GM13977 (cell line): ENCODE data around the gene ZNF350.
"Not testable (repeated sequence)": the region's sequence is repeated elsewhere in the genome, so short reads cannot be mapped to it uniquely, and the experiment has no call there.

Source experiments
- DNase-seq: peaks from one replicate; pipeline ENCODE4 v3.0.0; 2012; ENCODE audit warnings: low spot score
- in situ Hi-C: fragments of 300-500 bp; cut with MboI; formaldehyde crosslinking; loops from one replicate; pipeline ENCODE4 v1.12.0; 2022; ENCODE audit warnings: low sequenced_read_pairs, low pct_unique_long_range_greater_than_20kb, mixed read lengths, inconsistent platforms; ENCODE audit not compliant: unreplicated experiment
- TF ChIP-seq, protein P1 (sequence below): IDR thresholded peaks from 2 replicates; pipeline ENCODE4 v1.5.1; 2012; ENCODE audit warnings: mild to moderate bottlenecking, control low read depth; ENCODE audit not compliant: insufficient read depth; ENCODE audit errors: extremely low read depth, missing control alignments

Gene ZNF350

DNA sequence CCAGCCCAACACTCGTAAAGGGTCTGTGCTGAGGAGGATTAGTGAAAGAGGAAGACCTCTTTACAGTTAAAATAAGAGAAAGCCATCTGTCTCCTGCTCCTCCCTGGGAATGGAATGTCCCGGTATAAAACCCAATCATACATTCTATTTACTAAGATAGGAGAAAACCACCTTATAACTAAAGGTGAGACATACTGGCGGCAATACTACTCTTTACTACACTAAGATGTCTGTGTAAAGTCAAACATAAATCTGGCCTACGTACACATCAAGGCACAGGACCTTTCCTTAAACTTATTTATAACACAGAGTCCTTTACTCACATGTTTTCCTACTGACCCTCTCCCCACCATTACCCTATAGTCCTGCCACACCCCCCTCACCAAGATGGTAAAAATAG lies 3.3 kb downstream of the ZNF350 start:
- TF ChIP-seq, protein P1, sequence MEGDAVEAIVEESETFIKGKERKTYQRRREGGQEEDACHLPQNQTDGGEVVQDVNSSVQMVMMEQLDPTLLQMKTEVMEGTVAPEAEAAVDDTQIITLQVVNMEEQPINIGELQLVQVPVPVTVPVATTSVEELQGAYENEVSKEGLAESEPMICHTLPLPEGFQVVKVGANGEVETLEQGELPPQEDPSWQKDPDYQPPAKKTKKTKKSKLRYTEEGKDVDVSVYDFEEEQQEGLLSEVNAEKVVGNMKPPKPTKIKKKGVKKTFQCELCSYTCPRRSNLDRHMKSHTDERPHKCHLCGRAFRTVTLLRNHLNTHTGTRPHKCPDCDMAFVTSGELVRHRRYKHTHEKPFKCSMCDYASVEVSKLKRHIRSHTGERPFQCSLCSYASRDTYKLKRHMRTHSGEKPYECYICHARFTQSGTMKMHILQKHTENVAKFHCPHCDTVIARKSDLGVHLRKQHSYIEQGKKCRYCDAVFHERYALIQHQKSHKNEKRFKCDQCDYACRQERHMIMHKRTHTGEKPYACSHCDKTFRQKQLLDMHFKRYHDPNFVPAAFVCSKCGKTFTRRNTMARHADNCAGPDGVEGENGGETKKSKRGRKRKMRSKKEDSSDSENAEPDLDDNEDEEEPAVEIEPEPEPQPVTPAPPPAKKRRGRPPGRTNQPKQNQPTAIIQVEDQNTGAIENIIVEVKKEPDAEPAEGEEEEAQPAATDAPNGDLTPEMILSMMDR, result no peak
- in situ Hi-C loops, result no loop called here
- DNase-seq, result no peak

DNA sequence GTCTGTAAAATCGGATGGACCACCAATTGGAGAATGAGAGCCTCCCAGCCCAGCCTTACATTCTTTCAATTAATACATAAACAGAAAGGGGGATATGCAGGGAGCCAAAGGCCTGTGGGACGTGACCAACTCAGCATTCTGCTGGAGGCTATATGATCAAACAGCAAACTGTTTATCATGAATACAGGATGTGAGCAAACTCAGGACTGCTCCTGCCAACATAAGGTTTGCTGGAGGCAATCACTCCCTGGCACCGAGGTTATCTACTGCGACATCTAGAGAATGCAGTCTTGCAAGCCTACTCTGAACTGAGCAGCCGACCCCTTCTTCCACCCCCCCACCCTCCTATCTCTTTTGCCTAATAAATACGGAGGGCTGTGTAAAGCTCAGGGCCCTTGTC lies 5.7 kb downstream of the ZNF350 start:
- in situ Hi-C loops, DNase-seq: not testable (repeated sequence)

DNA sequence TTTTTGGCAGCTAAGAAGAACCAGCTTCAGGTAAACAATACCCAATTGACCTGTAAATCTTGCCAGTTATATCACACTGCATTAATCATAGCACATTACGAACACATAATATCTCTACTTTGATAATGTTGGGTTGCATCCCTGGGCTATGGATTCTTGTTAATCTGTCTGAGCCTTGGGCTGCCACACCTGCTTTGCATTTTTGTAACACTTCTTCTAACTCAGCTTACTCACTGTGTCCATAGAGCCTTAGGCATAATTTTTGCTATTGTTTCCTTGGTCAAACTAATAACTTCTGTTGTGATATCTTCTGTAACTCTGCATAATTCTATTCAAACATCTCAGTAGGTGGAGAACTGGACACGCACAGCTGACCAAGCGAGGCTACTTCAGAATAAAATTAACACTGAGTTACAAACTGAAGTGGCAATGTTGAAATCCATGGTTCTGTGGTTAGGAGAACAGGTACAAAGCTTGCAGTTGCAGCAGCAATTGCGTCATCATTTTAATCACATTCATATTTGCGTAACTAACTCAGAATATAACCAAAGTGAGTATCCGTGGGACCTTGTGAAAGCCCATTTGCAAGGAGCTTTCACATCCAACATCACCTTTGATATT lies 6.4 kb downstream of the ZNF350 start:
- in situ Hi-C loops, result no loop called here
- TF ChIP-seq, protein P1, result no peak
- DNase-seq, result no peak

DNA sequence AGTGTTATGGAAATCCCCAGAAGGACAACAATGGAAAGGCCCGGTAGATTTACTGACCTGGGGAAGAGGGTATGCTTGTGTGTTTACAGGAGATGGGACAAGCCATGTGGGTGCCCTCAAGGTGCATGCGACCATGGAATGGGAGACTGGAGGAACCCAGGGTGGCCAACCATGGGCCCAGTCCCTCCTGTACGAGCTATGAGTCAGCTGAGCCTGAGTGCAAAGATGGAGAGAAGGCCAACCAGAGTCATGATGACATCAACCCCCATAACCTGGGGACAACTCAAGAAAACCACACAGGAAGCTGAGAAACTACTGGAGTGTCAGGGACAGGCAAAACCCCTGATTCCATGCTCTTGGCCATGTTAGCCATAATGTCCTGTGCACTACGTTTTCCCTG lies 7.8 kb downstream of the ZNF350 start:
- DNase-seq, result no peak
- TF ChIP-seq, protein P1, result no peak
- in situ Hi-C loops, result no loop called here

DNA sequence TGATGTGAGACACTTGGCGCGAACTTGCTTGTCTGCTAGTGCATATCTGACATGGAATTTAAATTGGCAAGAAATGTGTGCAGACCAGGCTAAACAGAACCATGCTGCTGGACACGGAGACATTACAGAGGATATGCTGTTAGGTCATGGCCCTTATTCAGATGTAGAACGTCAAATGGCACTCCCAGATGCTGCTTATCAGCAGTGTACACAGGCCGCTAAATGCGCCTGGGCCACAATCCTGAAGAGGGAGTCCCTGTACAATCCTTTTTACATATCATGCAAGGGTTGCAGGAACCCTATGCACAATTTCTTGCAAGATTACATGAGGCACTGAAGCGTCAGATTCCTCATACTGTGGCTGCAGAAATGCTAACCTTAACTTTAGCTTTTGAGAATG lies 9.3 kb downstream of the ZNF350 start:
- in situ Hi-C loops, result no loop called here
- no peak for DNase-seq
- TF ChIP-seq, protein P1, result no peak

DNA sequence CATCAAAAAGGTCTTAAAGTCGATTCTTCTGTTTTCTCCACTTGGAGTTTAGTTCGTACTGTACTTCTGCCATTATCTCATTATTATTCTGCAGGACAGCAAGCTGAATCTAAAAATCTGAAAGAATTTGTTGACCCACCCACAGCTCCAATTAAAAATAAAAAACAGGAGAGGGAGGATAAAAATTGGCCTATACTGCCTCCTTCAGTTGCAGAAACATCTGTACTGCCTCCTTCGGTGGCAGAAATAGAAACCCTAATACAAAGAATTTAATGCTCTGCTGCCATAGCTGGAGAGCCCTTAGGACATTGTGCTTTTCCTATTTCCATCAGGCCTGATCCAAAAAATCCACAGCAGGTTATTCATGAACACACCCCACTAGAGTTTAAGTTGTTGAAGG lies 9.8 kb downstream of the ZNF350 start:
- TF ChIP-seq, protein P1, result no peak
- in situ Hi-C loops, result no loop called here

DNA sequence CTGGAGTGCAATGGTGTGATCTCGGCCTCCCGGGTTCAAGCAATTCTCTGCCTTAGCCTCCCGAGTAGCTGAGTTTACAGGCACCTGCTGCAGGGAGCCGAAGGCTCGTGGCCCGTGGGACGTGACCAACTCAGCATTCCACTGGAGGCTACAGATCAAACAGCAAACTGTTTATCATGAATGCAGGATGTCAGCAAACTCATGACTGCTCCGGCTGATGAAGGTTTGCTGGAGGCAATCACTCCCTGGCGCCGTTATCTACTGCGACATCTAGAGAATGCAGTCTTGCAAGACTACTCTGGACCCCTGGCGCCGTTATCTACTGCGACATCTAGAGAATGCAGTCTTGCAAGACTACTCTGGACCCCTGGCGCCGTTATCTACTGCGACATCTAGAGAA lies 10.9 kb downstream of the ZNF350 start:
- DNase-seq, in situ Hi-C loops: not testable (repeated sequence)

More for the DNA sequence above, 9.8 kb downstream of the ZNF350 start:
- DNase-seq, result no peak

DNA sequence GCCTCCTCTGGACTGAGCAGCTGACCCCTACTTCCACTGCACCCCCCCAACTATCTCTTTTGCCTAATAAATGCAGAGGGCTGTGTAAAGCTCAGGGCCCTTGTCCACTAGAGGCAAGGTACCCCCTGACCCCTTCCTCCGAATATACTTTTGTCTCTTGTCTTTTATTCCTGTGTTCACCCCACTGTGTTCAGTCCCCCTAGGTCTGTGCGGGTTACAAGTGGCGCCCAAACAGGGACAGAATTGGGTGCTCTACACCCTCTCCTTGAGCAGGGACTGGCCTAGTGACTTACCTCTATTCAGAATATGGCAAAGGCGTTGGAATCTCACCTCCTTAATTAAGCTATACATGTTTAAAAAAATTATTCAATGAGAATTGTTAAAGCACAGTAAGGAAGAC lies 15.0 kb downstream of the ZNF350 start:
- no peak for DNase-seq
- in situ Hi-C loops, result no loop called here
- TF ChIP-seq, protein P1, result no peak
